Cardiac fibroblast (primary cell): ENCODE results near the gene EGF.

ENCODE experiments used
- DNase-seq, 2 donors: peaks; one replicate each; pipeline versions ENCODE4 v3.0.0 to v3.0.0-alpha.2; 2010; ENCODE audit warnings: low read depth in 2 of 2
- H3K4me3 ChIP-seq, 2 donors: replicated peaks in 1 of 2; 1 replicate in 1 of 2; 2 replicates in 1 of 2; pipeline ENCODE4 v1.5.1; 2011; ENCODE audit warnings: low read depth in 2 of 2, low read length in 2 of 2, mild to moderate bottlenecking in 2 of 2, moderate library complexity in 1 of 2
- TF ChIP-seq, protein P1 (sequence below): IDR thresholded peaks from one replicate; pipeline ENCODE4 v1.5.1; 2011; ENCODE audit warnings: low read depth, mild to moderate bottlenecking, low read length, inconsistent platforms

Gene EGF

DNA sequence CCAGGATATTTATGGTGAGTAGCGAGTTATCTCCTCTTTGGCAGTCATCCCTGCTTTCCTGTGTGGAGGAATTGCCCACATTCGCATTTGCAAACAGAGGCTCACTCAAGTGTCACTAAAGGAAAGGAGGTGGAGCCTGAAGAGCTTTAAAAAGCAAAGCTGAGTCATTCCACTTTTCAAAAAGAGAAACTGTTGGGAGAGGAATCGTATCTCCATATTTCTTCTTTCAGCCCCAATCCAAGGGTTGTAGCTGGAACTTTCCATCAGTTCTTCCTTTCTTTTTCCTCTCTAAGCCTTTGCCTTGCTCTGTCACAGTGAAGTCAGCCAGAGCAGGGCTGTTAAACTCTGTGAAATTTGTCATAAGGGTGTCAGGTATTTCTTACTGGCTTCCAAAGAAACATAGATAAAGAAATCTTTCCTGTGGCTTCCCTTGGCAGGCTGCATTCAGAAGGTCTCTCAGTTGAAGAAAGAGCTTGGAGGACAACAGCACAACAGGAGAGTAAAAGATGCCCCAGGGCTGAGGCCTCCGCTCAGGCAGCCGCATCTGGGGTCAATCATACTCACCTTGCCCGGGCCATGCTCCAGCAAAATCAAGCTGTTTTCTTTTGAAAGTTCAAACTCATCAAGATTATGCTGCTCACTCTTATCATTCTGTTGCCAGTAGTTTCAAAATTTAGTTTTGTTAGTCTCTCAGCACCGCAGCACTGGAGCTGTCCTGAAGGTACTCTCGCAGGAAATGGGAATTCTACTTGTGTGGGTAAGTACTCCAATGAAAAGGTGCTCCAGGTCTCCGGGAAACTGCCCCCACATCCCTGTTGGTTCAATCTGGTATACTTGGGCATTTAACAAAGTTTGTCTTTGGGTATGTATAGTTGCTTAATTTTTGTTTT is at the start of gene EGF:
EGF (plus strand) TSS at position 178 of the 890 bp plus-strand sequence; CDS start at position 631, 453 bp downstream.
- peak; percentile 34 to 52 for DNase-seq
- H3K4me3 ChIP-seq: no peak within 1 kb of the TSS
- TF ChIP-seq, protein P1, sequence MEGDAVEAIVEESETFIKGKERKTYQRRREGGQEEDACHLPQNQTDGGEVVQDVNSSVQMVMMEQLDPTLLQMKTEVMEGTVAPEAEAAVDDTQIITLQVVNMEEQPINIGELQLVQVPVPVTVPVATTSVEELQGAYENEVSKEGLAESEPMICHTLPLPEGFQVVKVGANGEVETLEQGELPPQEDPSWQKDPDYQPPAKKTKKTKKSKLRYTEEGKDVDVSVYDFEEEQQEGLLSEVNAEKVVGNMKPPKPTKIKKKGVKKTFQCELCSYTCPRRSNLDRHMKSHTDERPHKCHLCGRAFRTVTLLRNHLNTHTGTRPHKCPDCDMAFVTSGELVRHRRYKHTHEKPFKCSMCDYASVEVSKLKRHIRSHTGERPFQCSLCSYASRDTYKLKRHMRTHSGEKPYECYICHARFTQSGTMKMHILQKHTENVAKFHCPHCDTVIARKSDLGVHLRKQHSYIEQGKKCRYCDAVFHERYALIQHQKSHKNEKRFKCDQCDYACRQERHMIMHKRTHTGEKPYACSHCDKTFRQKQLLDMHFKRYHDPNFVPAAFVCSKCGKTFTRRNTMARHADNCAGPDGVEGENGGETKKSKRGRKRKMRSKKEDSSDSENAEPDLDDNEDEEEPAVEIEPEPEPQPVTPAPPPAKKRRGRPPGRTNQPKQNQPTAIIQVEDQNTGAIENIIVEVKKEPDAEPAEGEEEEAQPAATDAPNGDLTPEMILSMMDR: no peak

DNA sequence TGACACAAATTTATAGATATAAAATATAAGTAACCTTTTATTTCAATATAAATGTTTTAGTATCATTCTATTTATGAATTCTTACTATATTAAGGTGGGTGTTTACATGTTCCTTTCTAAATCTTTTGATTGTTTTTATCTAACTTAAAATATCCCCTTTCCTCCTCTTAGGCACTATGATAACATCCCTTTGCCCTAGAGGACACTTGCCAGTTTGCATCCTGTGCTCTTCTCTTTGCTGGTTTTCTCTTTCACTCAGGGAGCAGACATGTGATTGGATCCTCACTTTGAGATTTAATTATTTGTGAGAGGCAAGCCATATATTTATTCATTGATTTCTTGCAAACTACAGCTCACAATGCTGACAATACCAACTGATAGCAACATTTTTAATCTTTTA is 48.5 kb upstream of the EGF start:
- H3K4me3 ChIP-seq: no peak overlapping the region
- TF ChIP-seq, protein P1: no peak
- DNase-seq: no peak

DNA sequence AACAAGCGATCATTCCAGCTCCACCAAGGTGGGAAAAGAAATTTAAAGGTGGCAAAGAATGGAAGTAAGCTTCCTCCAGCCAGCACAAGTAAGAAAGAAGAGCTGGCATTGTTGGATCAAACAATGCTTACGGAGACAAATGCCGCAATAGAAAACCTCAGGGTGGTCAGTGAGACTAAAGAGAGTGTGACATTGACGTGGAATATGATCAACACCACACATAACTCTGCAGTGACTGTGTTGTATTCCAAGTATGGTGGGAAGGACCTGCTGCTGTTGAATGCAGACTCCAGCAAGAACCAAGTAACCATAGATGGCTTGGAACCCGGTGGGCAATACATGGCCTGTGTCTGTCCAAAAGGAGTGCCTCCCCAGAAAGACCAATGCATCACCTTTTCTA is 42.6 kb upstream of the EGF start:
- TF ChIP-seq, protein P1: no peak
- no peak for DNase-seq
- no peak overlapping the region for H3K4me3 ChIP-seq

DNA sequence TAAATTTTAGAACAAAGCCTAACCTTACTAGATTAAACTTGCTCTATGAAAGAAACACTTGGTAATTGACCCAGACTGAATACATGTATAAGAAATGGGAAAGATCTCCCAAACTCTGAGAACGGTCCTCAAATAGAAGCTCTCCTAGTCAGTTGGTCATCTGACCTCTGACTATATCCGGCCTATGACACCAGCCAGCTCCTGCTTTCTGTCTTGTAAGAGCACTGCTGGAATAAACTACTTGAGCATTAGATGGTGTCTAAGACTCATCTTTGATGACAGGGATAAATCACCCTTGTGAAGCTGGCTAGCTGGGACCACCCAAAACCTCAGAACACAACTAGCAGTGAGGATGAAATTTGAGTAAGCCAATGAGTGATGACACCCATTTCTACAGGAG is 40.6 kb upstream of the EGF start:
- no peak for DNase-seq
- TF ChIP-seq, protein P1: no peak

DNA sequence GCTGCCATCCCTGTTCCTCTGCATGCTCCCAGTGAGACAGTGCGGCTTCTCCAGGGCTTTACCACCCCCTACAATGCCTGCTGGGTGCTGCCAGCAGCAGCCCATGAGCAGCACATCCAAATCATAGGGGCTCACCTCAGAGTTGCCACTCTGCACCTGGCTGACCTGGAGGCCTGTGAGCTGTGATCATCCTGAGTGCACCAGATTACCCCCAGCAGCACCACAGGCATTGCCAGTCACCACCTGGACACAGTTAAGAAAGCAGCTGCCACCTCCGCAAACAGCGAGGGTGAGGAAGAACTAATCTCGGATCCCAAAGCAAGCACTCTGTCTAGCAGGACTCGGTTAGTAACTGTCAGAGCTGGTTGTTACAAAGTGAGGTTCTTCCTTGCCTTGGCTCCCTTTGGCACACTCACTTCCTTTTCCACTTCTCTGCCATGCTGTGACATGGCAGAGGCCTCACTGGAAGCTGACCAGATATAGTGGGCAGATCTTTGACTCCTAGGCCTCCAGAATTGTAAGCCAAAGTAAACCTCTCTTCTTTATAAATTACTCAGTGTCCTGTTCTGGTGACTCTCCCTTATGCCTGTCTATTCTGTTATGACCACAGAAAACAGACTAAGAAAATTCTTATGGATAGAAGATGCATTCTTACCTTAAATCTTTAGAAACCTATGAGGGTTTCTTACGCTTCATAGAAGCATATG is 39.6 kb upstream of the EGF start:
- H3K4me3 ChIP-seq: no peak overlapping the region
- TF ChIP-seq, protein P1: no peak
- no peak for DNase-seq

More for the DNA sequence above, 40.6 kb upstream of the EGF start:
- no peak overlapping the region for H3K4me3 ChIP-seq

DNA sequence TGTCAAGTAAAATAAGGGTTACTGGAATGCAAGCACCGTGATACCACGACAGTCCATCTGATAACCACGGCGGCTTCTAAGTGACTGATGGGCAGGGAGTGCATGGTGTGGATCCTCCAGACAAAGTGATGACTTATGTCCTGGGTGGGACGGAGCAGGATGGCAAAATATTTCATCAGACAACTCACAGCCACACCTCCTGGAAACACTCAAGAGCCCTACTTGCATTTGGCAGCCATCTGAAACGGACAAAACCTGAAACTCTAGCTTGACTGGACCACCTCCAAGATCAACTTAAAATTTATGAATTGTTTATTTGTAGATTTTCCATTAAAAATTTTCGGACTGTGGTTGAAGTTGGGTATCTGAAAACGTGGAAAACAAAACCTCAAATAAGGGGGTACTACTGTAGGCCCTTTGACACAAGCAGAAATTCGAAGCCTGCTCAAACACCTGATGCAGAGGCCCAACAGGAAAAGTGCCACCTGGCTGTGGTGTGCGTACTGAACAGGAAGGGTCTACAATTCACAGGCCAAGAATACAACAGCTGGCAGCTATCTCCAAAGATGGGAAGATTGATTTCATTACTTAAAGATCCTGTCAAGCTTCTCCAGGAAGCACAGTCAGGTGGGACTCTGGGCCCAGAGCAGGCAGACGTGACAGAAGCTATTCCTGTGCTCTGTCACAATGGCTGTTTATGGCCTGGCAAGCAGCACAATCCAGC is 38.7 kb upstream of the EGF start:
- TF ChIP-seq, protein P1: no peak
- DNase-seq: peak in 1 of 2 donors; percentile 44
- no peak overlapping the region for H3K4me3 ChIP-seq
